ENCODE data around the gene SIVA1.
A peak's percentile ranks its signal among the peaks of the same experiment; 100 is the strongest.

The SIVA1 gene

GRCh38 chr14:104752735-104753527, at the start of gene SIVA1:
TSS of gene SIVA1 (plus strand) at chr14:104753147. CDS start at chr14:104753202, 55 bp downstream.
- peak; percentile 100 for DNase-seq

GRCh38 chr14:104703269-104703668, 49.7 kb upstream of the SIVA1 start:
- DNase-seq: no peak

GRCh38 chr14:104704252-104704651, 48.7 kb upstream of the SIVA1 start:
- DNase-seq: no peak

- DNase-seq: no peak
Measured at GRCh38 chr14:104705340-104706047, 47.5 kb upstream of the SIVA1 start.

- DNase-seq: no peak
Measured at GRCh38 chr14:104706733-104707607, 46.0 kb upstream of the SIVA1 start.

- no peak for DNase-seq
Measured at GRCh38 chr14:104707608-104708595, 45.0 kb upstream of the SIVA1 start.

- DNase-seq: peak; percentile 84
Measured at GRCh38 chr14:104708606-104709268, 44.2 kb upstream of the SIVA1 start.

GRCh38 chr14:104709387-104710039, 43.4 kb upstream of the SIVA1 start:
- no peak for DNase-seq

- no peak for DNase-seq
Measured at GRCh38 chr14:104710071-104710735, 42.7 kb upstream of the SIVA1 start.

- no peak for DNase-seq
Measured at GRCh38 chr14:104712881-104713734, 39.8 kb upstream of the SIVA1 start.

GRCh38 chr14:104714066-104714465, 38.9 kb upstream of the SIVA1 start:
- DNase-seq: no peak

GRCh38 chr14:104714681-104715080, 38.3 kb upstream of the SIVA1 start:
- DNase-seq: no peak

GRCh38 chr14:104715416-104715815, 37.5 kb upstream of the SIVA1 start:
- no peak for DNase-seq

GRCh38 chr14:104715871-104716270, 37.1 kb upstream of the SIVA1 start:
- no peak for DNase-seq

GRCh38 chr14:104717137-104717536, 35.8 kb upstream of the SIVA1 start:
- no peak for DNase-seq

GRCh38 chr14:104717646-104718045, 35.3 kb upstream of the SIVA1 start:
- no peak for DNase-seq

GRCh38 chr14:104718147-104718546, 34.8 kb upstream of the SIVA1 start:
- no peak for DNase-seq

- no peak for DNase-seq
Measured at GRCh38 chr14:104718871-104719270, 34.1 kb upstream of the SIVA1 start.

- no peak for DNase-seq
Measured at GRCh38 chr14:104719343-104719742, 33.6 kb upstream of the SIVA1 start.
